ENCODE measurements around the gene NMT1. TPM values are rescaled to one million over a fixed set of nuclear protein-coding genes. Genes with fewer than 3 reads are reported as not detected.

NMT1 gene
- total and polyA plus RNA-seq, 11 donors = 36.8 to 114 (median 68.7) TPM

GRCh38 chr17:45129426-45129939, 68.4 kb downstream of the NMT1 start:
- peaks cover 10 to 69% (median 54%) of the 10 kb centered on the region in 12 donors for H3K4me1 ChIP-seq
- peak overlapping the region in 1 of 12 donors; percentile 7 for H3K4me3 ChIP-seq
- TF ChIP-seq CTCF (IDR thresholded peaks at IDR 0.05) (no peak), POLR2A (IDR thresholded peaks at IDR 0.05) (no peak)
- H3K9me3 ChIP-seq = no peaks in the 10 kb centered on the region
- no peaks in the 10 kb centered on the region for H3K36me3 ChIP-seq
- peak overlapping the region in 11 of 12 donors; percentile 77 to 99 (median 85) for H3K27ac ChIP-seq
- DNase-seq (peak; percentile 39 to 76 (median 62)), ATAC-seq (peak in 2 of 4 donors; percentile 19 to 21)
- WGBS, 4 donors = 46 to 54% (median 49%) methylated on average over 10 of the region's 10 CpGs
- H3K27me3 ChIP-seq = no peaks in the 10 kb centered on the region
- intact Hi-C loops (cut with DNase I) = loop anchor here in 3 of 10 donors (2.0 to 10.0 kb wide), 2 partner anchors 37 to 355 kb away; no protein-coding TSS in a partner anchor

- ATAC-seq = peak in 1 of 4 donors; percentile 0
- WGBS, 4 donors = 49 to 60% (median 57%) methylated on average over 12 to 13 of the region's 13 CpGs
- DNase-seq = peak in 3 of 5 donors; percentile 17 to 47 (median 32)
- TF ChIP-seq POLR2A (IDR thresholded peaks at IDR 0.05) (no peak), CTCF (IDR thresholded peaks at IDR 0.05) (no peak)
- Histone ChIP-seq H3K9me3 (no peaks in the 10 kb centered on the region), H3K4me3 (peak overlapping the region in 2 of 12 donors; percentile 7 to 89), H3K27ac (peak overlapping the region in 11 of 12 donors; percentile 77 to 99 (median 85)), H3K4me1 (peaks cover 8 to 67% (median 51%) of the 10 kb centered on the region in 12 donors), H3K36me3 (no peaks in the 10 kb centered on the region), H3K27me3 (no peaks in the 10 kb centered on the region)
- intact Hi-C loops (cut with DNase I) = loop anchor here in 9 of 10 donors (2.0 to 10.0 kb wide), 7 partner anchors 33 to 355 kb away; partner anchors contain the start of genes DCAKD (in 1 of the 9) and NMT1 (in 1 of the 9)
These were observed 69.0 kb downstream of the NMT1 start for GRCh38 chr17:45129940-45130680.

GRCh38 chr17:45130681-45131615, 69.8 kb downstream of the NMT1 start:
- Histone ChIP-seq H3K4me3 (peak overlapping the region in 11 of 12 donors; percentile 79 to 99 (median 94)), H3K9me3 (no peaks in the 10 kb centered on the region), H3K4me1 (peaks cover 8 to 72% (median 54%) of the 10 kb centered on the region in 12 donors), H3K27ac (peak overlapping the region in 10 of 12 donors; percentile 24 to 99 (median 91)), H3K36me3 (no peaks in the 10 kb centered on the region), H3K27me3 (no peaks in the 10 kb centered on the region)
- ATAC-seq (no peak), DNase-seq (peak in 2 of 5 donors; percentile 15 to 44)
- TF ChIP-seq CTCF (IDR thresholded peaks at IDR 0.05) = no peak
- TF ChIP-seq POLR2A (IDR thresholded peaks at IDR 0.05) = no peak
- WGBS, 4 donors = 78 to 87% (median 85%) methylated on average over 17 of the region's 17 CpGs
- intact Hi-C loops (cut with DNase I) = loop anchor here in 7 of 10 donors (5.0 to 10.0 kb wide), 6 partner anchors 34 to 356 kb away; partner anchors contain the start of genes DCAKD (in 1 of the 7) and NMT1 (in 1 of the 7)
